Sigmoid colon (tissue), 4 donors: ENCODE measurements around the gene COMMD1.

Experiments used
- EP300 ChIP-seq, 4 donors: sonication (generic); formaldehyde crosslinking; IDR thresholded peaks; one replicate each; pipeline ENCODE4 v1.6.1; 2017; ENCODE audit warnings: antibody characterized with exemption in 4 of 4
- POLR2A ChIP-seq, 2 donors: fragments of 450-650 bp; IDR thresholded peaks; one replicate each; pipeline ENCODE4 v1.6.1; 2016; ENCODE audit warnings: antibody characterized with exemption in 2 of 2, mild to moderate bottlenecking in 2 of 2, moderate library complexity in 2 of 2
- POLR2AphosphoS5 ChIP-seq, 4 donors: sonication (generic); formaldehyde crosslinking; IDR thresholded peaks; one replicate each; pipeline ENCODE4 v1.6.1; 2017; ENCODE audit warnings: antibody characterized with exemption in 4 of 4
- TF ChIP-seq, protein P1 (sequence below), 4 experiments: fragments of 450-650 bp in 3 of 4; fragments of 200-600 bp in 1 of 4; IDR thresholded peaks; one replicate each; pipeline ENCODE4 v1.5.1; 2016 to 2019; ENCODE audit warnings: antibody characterized with exemption in 4 of 4, mild to moderate bottlenecking in 3 of 4, moderate library complexity in 2 of 4

DNA sequence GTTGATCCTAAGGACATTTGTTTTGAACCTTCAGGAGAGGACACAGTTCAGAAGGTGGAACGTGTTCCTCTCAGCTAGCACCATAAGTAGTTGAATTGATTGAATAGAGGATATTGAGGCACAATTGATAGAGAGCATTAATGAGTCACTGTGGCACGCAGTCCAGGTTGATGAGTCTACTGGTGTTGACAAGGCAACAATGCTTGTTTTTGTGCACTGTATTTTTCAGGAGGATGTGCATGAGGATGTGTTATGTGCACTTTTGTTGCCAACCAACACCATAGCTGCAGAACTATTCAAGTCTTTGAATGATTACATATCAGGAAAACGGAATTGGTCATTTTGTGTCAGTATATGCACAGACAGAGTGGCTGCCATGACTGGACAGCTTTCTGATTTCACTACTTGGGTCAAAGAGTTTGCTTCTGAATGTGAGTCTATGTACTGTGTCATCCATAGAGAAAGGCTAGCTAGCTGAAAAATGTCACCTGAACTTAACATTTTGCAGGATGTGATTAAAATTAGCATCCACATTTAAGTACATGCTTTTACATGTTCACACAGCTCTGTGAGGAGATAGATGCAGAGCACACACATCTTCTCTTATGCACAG is 150.4 kb downstream of the COMMD1 start:
- TF ChIP-seq, protein P1, sequence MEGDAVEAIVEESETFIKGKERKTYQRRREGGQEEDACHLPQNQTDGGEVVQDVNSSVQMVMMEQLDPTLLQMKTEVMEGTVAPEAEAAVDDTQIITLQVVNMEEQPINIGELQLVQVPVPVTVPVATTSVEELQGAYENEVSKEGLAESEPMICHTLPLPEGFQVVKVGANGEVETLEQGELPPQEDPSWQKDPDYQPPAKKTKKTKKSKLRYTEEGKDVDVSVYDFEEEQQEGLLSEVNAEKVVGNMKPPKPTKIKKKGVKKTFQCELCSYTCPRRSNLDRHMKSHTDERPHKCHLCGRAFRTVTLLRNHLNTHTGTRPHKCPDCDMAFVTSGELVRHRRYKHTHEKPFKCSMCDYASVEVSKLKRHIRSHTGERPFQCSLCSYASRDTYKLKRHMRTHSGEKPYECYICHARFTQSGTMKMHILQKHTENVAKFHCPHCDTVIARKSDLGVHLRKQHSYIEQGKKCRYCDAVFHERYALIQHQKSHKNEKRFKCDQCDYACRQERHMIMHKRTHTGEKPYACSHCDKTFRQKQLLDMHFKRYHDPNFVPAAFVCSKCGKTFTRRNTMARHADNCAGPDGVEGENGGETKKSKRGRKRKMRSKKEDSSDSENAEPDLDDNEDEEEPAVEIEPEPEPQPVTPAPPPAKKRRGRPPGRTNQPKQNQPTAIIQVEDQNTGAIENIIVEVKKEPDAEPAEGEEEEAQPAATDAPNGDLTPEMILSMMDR (IDR thresholded peaks at IDR 0.05) = no peak
- TF ChIP-seq POLR2A (IDR thresholded peaks at IDR 0.05) (no peak), POLR2AphosphoS5 (IDR thresholded peaks at IDR 0.05) (no peak), EP300 (IDR thresholded peaks at IDR 0.05) (no peak)
